Muscle of leg (tissue), 11 donors: ENCODE measurements around the gene CS. TPM values are rescaled to one million over a fixed set of nuclear protein-coding genes. Genes with fewer than 3 reads are reported as not detected.
"Not testable (repeated sequence)": the region's sequence is repeated elsewhere in the genome, so short reads cannot be mapped to it uniquely, and the experiment has no call there.

Source experiments
- DNase-seq: peaks from one replicate; pipeline ENCODE4 v3.0.0; 2013
- H3K27ac ChIP-seq: one replicate; pipeline ENCODE4 v1.5.1; 2013; ENCODE audit warnings: mild to moderate bottlenecking, low read length, control low read depth
- H3K27me3 ChIP-seq: one replicate; pipeline ENCODE4 v1.6.1; 2013; ENCODE audit warnings: low read length; ENCODE audit not compliant: control insufficient read depth, insufficient read depth
- H3K36me3 ChIP-seq: one replicate; pipeline ENCODE4 v1.6.1; 2013; ENCODE audit warnings: low read length; ENCODE audit not compliant: control insufficient read depth, insufficient read depth
- H3K4me1 ChIP-seq: one replicate; pipeline ENCODE4 v1.6.1; 2013; ENCODE audit warnings: low read length; ENCODE audit not compliant: control insufficient read depth, insufficient read depth
- H3K4me3 ChIP-seq: one replicate; pipeline ENCODE4 v1.5.1; 2013; ENCODE audit warnings: low read length, control low read depth
- H3K9me3 ChIP-seq: replicated peaks from 2 replicates; pipeline ENCODE4 v1.6.1; 2013; ENCODE audit warnings: low read depth, low read length; ENCODE audit not compliant: control insufficient read depth
- WGBS: methylation state at CpG from one replicate; pipeline ENCODE4 v1.1.5; 2013; ENCODE audit warnings: missing lambda C conversion rate; ENCODE audit not compliant: insufficient coverage; 5-methylcytosine and 5-hydroxymethylcytosine counted together
- polyA plus RNA-seq, 8 donors: library from polyadenylated mRNA; unstranded; fragments of 120-200 nt; gene quantifications; one replicate each; pipeline versions ENCODE4 v1.2.1 to v1.2.3, GENCODE V29; 2013; ENCODE audit warnings: inconsistent platforms in 1 of 8, low replicate concordance in 1 of 8; ENCODE audit not compliant: insufficient read length in 8 of 8, insufficient read depth in 1 of 8
- total RNA-seq: library from RNA; stranded (reverse); fragments of 120-200 nt; gene quantifications from one replicate; pipeline ENCODE4 v1.2.4, GENCODE V29; 2013

The CS gene
- total and polyA plus RNA-seq, 9 donors = 93.5 to 252 (median 210) TPM

DNA sequence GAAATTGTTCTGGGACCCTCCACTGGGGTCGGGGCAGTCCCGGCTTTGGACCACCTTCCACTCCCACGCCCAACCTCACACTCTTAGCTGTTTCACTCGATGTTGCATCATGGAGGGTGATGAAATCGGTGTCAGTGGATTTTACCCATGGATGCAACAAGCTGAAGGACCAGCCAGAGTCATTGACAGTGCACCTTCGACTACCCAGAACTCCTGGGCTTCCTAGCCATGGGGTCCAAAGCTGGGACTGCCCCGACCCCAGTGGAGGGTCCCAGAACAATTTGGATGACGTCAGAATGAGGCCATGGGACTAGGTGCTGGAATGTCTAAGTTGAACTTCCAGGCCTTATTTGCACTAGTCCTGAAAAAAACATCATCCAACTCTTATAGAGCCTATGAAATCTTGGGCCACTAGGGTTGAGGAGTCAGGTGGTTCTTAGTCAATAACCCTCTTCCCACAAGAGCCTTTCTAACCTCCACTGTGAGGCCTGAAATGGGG, 37.7 kb upstream of the CS start:
- Histone ChIP-seq H3K36me3 (peaks cover 14% of the 10 kb centered on the region), H3K4me1 (peaks cover 10% of the 10 kb centered on the region), H3K9me3 (no peaks in the 10 kb centered on the region), H3K4me3 (no peak overlapping the region), H3K27ac (no peak overlapping the region), H3K27me3 (no peaks in the 10 kb centered on the region)
- no peak for DNase-seq
- WGBS = 82% methylated on average over 5 of the region's 8 CpGs

GRCh38 chr12:56336361-56337167, 36.4 kb upstream of the CS start:
- peaks cover 4% of the 10 kb centered on the region for H3K36me3 ChIP-seq
- no peaks in the 10 kb centered on the region for H3K27me3 ChIP-seq
- DNase-seq = peak; percentile 48
- H3K4me3 ChIP-seq = no peak overlapping the region
- peaks cover 13% of the 10 kb centered on the region for H3K4me1 ChIP-seq
- 57% methylated on average over 4 of the region's 9 CpGs for WGBS
- no peaks in the 10 kb centered on the region for H3K9me3 ChIP-seq
- no peak overlapping the region for H3K27ac ChIP-seq

DNA sequence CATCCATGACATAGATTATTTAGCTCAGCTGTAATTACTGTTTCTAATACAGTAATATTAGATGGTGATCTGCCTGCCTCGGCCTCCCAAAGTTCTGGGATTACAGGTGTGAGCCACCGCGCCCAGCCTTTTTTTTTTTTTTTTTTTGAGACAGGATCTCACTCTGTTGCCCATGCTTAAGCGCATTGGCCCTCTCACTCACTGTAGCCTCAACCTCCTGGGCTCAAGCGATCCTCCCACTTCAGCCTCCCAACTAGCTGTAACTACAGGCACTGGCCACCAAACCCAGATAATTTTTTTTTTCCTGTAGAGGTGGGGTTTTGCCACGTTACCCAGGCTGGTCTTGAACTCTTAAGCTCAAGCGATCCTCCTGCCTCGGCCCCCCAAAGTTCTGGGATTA, 35.4 kb upstream of the CS start:
- not testable (repeated sequence) for DNase-seq, H3K9me3 ChIP-seq, H3K36me3 ChIP-seq, H3K27ac ChIP-seq, H3K27me3 ChIP-seq, H3K4me3 ChIP-seq
- peaks cover 13% of the 10 kb centered on the region for H3K4me1 ChIP-seq
- 95% methylated on average over 4 of the region's 8 CpGs for WGBS

GRCh38 chr12:56334490-56334793, 34.3 kb upstream of the CS start:
- Histone ChIP-seq H3K36me3 (no peaks in the 10 kb centered on the region), H3K4me3 (peak overlapping the region; percentile 57), H3K9me3 (no peaks in the 10 kb centered on the region), H3K27me3 (no peaks in the 10 kb centered on the region), H3K4me1 (peaks cover 13% of the 10 kb centered on the region), H3K27ac (peak overlapping the region; percentile 95)
- WGBS = 40% methylated on average over 2 of the region's 6 CpGs
- peak; percentile 28 for DNase-seq

- Histone ChIP-seq H3K4me3 (peak within 1 kb of the TSS; percentile 57), H3K27ac (peak within 1 kb of the TSS; percentile 95), H3K4me1 (peaks cover 13% of the 10 kb centered on the region), H3K36me3 (no peaks in the 10 kb centered on the region), H3K9me3 (no peaks in the 10 kb centered on the region), H3K27me3 (no peaks in the 10 kb centered on the region)
- peak; percentile 99 for DNase-seq
- whole genome bisulfite sequencing = under 1% methylated on average over 23 of the region's 45 CpGs
Measured at GRCh38 chr12:56333679-56334489, 33.8 kb upstream of the CS start, which contains the start of gene PAN2. Gene PAN2 (minus strand): TSS chr12:56334000. CDS start chr12:56333094, 906 bp downstream.

DNA sequence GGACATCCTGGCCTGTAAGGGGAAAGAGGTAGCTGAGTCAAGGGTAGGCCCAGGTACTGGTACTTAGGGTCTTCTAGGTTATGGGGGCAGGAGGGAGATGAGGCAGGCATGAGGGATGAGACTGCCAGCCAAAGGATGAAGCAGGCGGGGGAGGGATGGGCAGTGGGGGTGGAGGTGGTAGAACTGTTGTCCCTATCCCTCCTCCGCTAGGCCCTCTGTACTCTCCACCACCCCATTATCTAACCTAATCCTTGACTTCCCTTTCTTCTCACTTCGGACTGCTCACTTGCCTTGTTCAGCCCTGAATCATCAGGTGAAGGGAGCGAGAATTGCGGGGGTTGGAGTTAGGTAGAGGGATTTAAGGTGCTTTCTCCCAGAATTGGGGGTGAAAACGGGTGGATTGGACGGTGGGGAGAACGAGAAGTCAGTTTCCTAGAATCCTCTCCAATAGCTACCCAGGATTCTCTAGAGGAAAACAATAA, 33.1 kb upstream of the CS start:
- Histone ChIP-seq H3K4me1 (peaks cover 13% of the 10 kb centered on the region), H3K27me3 (no peaks in the 10 kb centered on the region), H3K4me3 (peak overlapping the region; percentile 57), H3K9me3 (no peaks in the 10 kb centered on the region), H3K27ac (peak overlapping the region; percentile 95), H3K36me3 (peaks cover 3% of the 10 kb centered on the region)
- WGBS = no CpG with 5 or more reads among the region's 8 CpGs
- DNase-seq = no peak

GRCh38 chr12:56332512-56333196, 32.5 kb upstream of the CS start:
- Histone ChIP-seq H3K4me3 (peak overlapping the region; percentile 57), H3K36me3 (peaks cover 9% of the 10 kb centered on the region), H3K9me3 (no peaks in the 10 kb centered on the region), H3K4me1 (peaks cover 13% of the 10 kb centered on the region), H3K27ac (peak overlapping the region; percentile 95), H3K27me3 (no peaks in the 10 kb centered on the region)
- 98% methylated on average over 5 of the region's 11 CpGs for WGBS
- DNase-seq = no peak

DNA sequence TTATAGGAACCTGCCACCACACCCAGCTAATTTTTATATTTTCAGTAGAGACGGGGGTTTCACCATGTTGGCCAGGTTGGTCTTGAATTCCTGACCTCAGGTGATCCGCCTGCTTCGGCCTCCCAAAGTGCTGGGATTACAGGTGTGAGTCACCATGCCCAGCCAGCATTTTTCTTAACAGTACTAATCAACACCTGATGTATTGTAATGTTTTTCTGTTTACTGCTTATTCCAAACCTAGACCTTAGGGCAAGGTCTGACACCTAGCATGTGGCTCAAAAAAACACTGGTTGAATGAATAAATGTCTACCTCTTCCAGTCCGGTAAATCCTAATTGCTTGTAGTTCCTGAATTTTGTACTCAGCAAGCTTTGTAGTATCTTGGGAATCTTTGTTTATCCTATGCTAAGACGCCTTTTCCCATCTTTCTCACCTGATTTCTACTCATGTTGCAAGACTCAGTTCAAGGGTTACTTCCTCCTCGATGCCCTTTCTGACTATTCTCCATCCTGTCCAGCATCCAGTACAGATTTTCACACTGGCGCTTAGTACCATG, 30.9 kb upstream of the CS start:
- no peak overlapping the region for H3K27ac ChIP-seq
- peaks cover 25% of the 10 kb centered on the region for H3K36me3 ChIP-seq
- H3K9me3 ChIP-seq = no peaks in the 10 kb centered on the region
- WGBS = no CpG with 5 or more reads among the region's 7 CpGs
- H3K4me1 ChIP-seq = peaks cover 13% of the 10 kb centered on the region
- H3K27me3 ChIP-seq = no peaks in the 10 kb centered on the region
- DNase-seq = no peak
- H3K4me3 ChIP-seq = no peak overlapping the region

GRCh38 chr12:56326533-56326932, 26.4 kb upstream of the CS start:
- no peak overlapping the region for H3K4me3 ChIP-seq
- H3K36me3 ChIP-seq = peaks cover 66% of the 10 kb centered on the region
- no peak overlapping the region for H3K27ac ChIP-seq
- 92% methylated on average over 5 of the region's 6 CpGs for WGBS
- no peak for DNase-seq
- no peaks in the 10 kb centered on the region for H3K27me3 ChIP-seq
- no peaks in the 10 kb centered on the region for H3K4me1 ChIP-seq
- no peaks in the 10 kb centered on the region for H3K9me3 ChIP-seq
